HepG2 (cell line): ENCODE data around the gene GDF11. TPM values are rescaled to one million over a fixed set of nuclear protein-coding genes. Genes with fewer than 3 reads are reported as not detected.

Source experiments
- ARNT2 ChIP-seq: sonication (generic); formaldehyde crosslinking; IDR thresholded peaks from 2 replicates; pipeline ENCODE4 v1.8.0; 2022; ENCODE audit warnings: mild to moderate bottlenecking, low read depth, missing genetic modification reagents, moderate library complexity
- CBX2 ChIP-seq, 2 experiments: fragments of 200-600 bp in 1 of 2; sonication (generic); formaldehyde crosslinking in 1 of 2; IDR thresholded peaks; 2 replicates each; pipeline versions ENCODE4 v1.7.0 to v1.8.1; 2018 to 2022; ENCODE audit warnings: low read depth in 2 of 2, low read length in 1 of 2, mild to moderate bottlenecking in 1 of 2, missing genetic modification reagents in 1 of 2
- GABPA ChIP-seq, 2 experiments: IDR thresholded peaks; 2 replicates each; pipeline ENCODE4 v1.6.1; 2011 to 2016; ENCODE audit warnings: low read depth in 2 of 2, low read length in 1 of 2, missing biosample characterization in 1 of 2, missing genetic modification characterization in 1 of 2
- HDAC1 ChIP-seq: sonication (generic); formaldehyde crosslinking; IDR thresholded peaks from 2 replicates; pipeline ENCODE4 v1.5.1; 2020; ENCODE audit warnings: mild to moderate bottlenecking, missing genetic modification reagents
- HNF4A ChIP-seq: sonication (generic); formaldehyde crosslinking; IDR thresholded peaks from 2 replicates; pipeline ENCODE4 v1.4.0; 2020; ENCODE audit warnings: missing genetic modification reagents
- JUN ChIP-seq: sonication (generic); formaldehyde crosslinking; IDR thresholded peaks from 2 replicates; pipeline ENCODE4 v1.4.0; 2020; ENCODE audit warnings: mild to moderate bottlenecking, missing genetic modification reagents
- MED13 ChIP-seq: sonication (generic); formaldehyde crosslinking; IDR thresholded peaks from 2 replicates; pipeline ENCODE4 v1.5.0; 2020; ENCODE audit warnings: missing genetic modification reagents
- NBN ChIP-seq: fragments of 450-650 bp; conservative IDR thresholded peaks from 2 replicates; pipeline ENCODE4 v1.6.1; 2017
- NFE2 ChIP-seq: sonication (generic); formaldehyde crosslinking; IDR thresholded peaks from 2 replicates; pipeline ENCODE4 v1.4.0; 2020; ENCODE audit warnings: missing genetic modification reagents
- RFXANK ChIP-seq: IDR thresholded peaks from 2 replicates; pipeline ENCODE4 v1.6.1; 2016
- SP5 ChIP-seq: IDR thresholded peaks from 2 replicates; pipeline ENCODE4 v1.6.1; 2016; ENCODE audit warnings: low read depth, borderline replicate concordance
- TCF7 ChIP-seq: sonication (generic); IDR thresholded peaks from 2 replicates; pipeline ENCODE4 v1.6.1; 2016; ENCODE audit warnings: antibody characterized with exemption, low read depth
- ZNF224 ChIP-seq: sonication (generic); formaldehyde crosslinking; IDR thresholded peaks from 2 replicates; pipeline ENCODE4 v1.5.0; 2020; ENCODE audit warnings: mild to moderate bottlenecking, missing genetic modification reagents
- ZNF556 ChIP-seq: sonication (generic); formaldehyde crosslinking; IDR thresholded peaks from 2 replicates; pipeline ENCODE4 v1.4.0; 2020; ENCODE audit warnings: mild to moderate bottlenecking, missing genetic modification reagents, borderline replicate concordance
- ZNF562 ChIP-seq: sonication (generic); formaldehyde crosslinking; IDR thresholded peaks from 2 replicates; pipeline ENCODE4 v1.8.0; 2022; ENCODE audit warnings: missing genetic modification reagents, borderline replicate concordance
- ZNF614 ChIP-seq: IDR thresholded peaks from 2 replicates; pipeline ENCODE4 v1.6.1; 2018; ENCODE audit warnings: missing biosample characterization, missing genetic modification reagents, inconsistent platforms, borderline replicate concordance
- ZNF615 ChIP-seq: sonication (generic); formaldehyde crosslinking; IDR thresholded peaks from 2 replicates; pipeline ENCODE4 v1.5.0; 2020; ENCODE audit warnings: mild to moderate bottlenecking, missing genetic modification reagents, borderline replicate concordance
- ZNF792 ChIP-seq: IDR thresholded peaks from 2 replicates; pipeline ENCODE4 v1.6.1; 2016
- ZSCAN12 ChIP-seq: sonication (generic); formaldehyde crosslinking; IDR thresholded peaks from 2 replicates; pipeline ENCODE4 v1.9.0; 2021; ENCODE audit warnings: mild to moderate bottlenecking, missing genetic modification reagents
- polyA plus RNA-seq, 8 experiments: library from polyadenylated mRNA; depleted of rRNA in 3 of 8; stranded (reverse) in 7 of 8; unstranded in 1 of 8; fragments of >200 nt; fragmentation: Illumina TruSeq in 4 of 8; extraction: Trizol in 4 of 8; gene quantifications; 2 replicates each; pipeline versions ENCODE4 v1.2.1 to v1.2.3, GENCODE V29; 2011 to 2016; ENCODE audit warnings: low read depth in 4 of 8, missing spikeins in 1 of 8, mixed read lengths in 1 of 8; ENCODE audit not compliant: insufficient read depth in 1 of 8
- total RNA-seq, 5 experiments: library from RNA; depleted of rRNA; stranded (reverse); fragments of >200 nt; fragmentation: Illumina TruSeq; extraction: Trizol; gene quantifications; 2 replicates each; pipeline ENCODE4 v1.2.3, GENCODE V29; 2016; ENCODE audit warnings: low read depth in 1 of 5
- TF ChIP-seq, protein P1 (sequence below): sonication (generic); formaldehyde crosslinking; IDR thresholded peaks from 2 replicates; pipeline ENCODE4 v1.9.0; 2021; ENCODE audit warnings: missing genetic modification reagents, borderline replicate concordance
- TF ChIP-seq, protein P2 (sequence below): sonication (generic); formaldehyde crosslinking; IDR thresholded peaks from 2 replicates; pipeline ENCODE4 v1.4.0; 2020; ENCODE audit warnings: missing genetic modification reagents

GDF11 gene
- total and polyA plus RNA-seq, 2 of the 13 experiments (the other 11 are each of a cell fraction or from before 2014, with no cell fraction given): 0.63 to 1.5 TPM

DNA sequence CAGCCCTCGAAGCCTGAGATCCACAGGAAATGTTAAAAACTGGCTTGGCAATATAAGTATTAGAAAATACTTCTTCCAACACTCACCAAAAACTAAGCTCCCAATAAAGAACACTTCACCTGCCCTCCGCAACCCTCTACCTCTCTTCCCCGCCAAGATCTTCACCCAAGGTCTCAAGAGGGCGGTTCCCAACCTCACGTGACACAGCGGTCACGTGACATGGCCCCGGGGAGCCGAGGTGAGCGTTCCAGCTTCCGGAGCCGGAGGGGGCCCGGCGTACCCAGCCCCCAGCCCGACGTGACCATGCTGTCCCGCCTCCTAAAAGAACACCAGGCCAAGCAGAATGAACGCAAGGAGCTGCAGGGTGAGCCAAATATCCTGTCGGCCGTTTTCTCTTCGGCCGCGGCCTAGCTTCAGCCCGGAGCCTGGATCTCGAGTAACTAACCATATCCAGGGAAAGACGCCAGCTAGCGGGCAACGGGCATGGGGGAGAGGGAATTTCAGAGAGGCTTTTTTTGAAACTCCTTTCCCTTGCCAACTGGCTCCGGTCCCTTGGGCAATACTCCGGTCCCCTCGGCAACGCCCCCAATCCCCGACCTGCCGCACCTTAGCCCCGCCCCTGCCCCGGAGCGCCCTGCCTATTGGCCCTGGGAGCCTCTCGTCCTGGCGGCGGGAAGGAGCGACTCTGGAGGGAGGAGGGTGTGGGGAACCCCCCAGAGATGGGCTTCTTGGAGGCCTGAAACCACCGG is 26.9 kb upstream of the GDF11 start, which contains the start of gene BLOC1S1 (continued):
- TF ChIP-seq TCF7: no peak
- TF ChIP-seq GABPA (IDR thresholded peaks at IDR 0.05; ENCODE audit: low read depth, low read length): peak; percentile 34; the same call in 1 of the 2 replicates
- peak; percentile 85 for TF ChIP-seq GABPA (CRISPR knock-in tag; IDR thresholded peaks at IDR 0.05; ENCODE audit: low read depth)
- TF ChIP-seq, protein P1, sequence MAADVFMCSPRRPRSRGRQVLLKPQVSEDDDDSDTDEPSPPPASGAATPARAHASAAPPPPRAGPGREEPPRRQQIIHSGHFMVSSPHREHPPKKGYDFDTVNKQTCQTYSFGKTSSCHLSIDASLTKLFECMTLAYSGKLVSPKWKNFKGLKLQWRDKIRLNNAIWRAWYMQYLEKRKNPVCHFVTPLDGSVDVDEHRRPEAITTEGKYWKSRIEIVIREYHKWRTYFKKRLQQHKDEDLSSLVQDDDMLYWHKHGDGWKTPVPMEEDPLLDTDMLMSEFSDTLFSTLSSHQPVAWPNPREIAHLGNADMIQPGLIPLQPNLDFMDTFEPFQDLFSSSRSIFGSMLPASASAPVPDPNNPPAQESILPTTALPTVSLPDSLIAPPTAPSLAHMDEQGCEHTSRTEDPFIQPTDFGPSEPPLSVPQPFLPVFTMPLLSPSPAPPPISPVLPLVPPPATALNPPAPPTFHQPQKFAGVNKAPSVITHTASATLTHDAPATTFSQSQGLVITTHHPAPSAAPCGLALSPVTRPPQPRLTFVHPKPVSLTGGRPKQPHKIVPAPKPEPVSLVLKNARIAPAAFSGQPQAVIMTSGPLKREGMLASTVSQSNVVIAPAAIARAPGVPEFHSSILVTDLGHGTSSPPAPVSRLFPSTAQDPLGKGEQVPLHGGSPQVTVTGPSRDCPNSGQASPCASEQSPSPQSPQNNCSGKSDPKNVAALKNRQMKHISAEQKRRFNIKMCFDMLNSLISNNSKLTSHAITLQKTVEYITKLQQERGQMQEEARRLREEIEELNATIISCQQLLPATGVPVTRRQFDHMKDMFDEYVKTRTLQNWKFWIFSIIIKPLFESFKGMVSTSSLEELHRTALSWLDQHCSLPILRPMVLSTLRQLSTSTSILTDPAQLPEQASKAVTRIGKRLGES: no peak
- TF ChIP-seq ZNF792 (CRISPR knock-in tag): peak; percentile 52; the same call in 1 of the 2 replicates
- TF ChIP-seq RFXANK (CRISPR knock-in tag): no peak
- TF ChIP-seq ZSCAN12: no peak
- TF ChIP-seq CBX2 (IDR thresholded peaks at IDR 0.05; ENCODE audit: low read depth, low read length): no peak
- TF ChIP-seq CBX2 (CRISPR knock-in tag; IDR thresholded peaks at IDR 0.05; ENCODE audit: low read depth): no peak
- TF ChIP-seq HDAC1 (CRISPR knock-in tag): peak; percentile 98
- TF ChIP-seq, protein P2, sequence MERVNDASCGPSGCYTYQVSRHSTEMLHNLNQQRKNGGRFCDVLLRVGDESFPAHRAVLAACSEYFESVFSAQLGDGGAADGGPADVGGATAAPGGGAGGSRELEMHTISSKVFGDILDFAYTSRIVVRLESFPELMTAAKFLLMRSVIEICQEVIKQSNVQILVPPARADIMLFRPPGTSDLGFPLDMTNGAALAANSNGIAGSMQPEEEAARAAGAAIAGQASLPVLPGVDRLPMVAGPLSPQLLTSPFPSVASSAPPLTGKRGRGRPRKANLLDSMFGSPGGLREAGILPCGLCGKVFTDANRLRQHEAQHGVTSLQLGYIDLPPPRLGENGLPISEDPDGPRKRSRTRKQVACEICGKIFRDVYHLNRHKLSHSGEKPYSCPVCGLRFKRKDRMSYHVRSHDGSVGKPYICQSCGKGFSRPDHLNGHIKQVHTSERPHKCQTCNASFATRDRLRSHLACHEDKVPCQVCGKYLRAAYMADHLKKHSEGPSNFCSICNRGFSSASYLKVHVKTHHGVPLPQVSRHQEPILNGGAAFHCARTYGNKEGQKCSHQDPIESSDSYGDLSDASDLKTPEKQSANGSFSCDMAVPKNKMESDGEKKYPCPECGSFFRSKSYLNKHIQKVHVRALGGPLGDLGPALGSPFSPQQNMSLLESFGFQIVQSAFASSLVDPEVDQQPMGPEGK (CRISPR knock-in tag): peak; percentile 99
- TF ChIP-seq JUN (CRISPR knock-in tag): no peak
- TF ChIP-seq ZNF562 (CRISPR knock-in tag): no peak
- TF ChIP-seq NBN: no peak
- no peak for TF ChIP-seq ARNT2 (CRISPR knock-in tag)
- TF ChIP-seq NFE2: no peak
- peak; percentile 93 for TF ChIP-seq SP5 (CRISPR knock-in tag)
- peak; percentile 27; the same call in 1 of the 2 replicates for TF ChIP-seq HNF4A (CRISPR knock-in tag)
- TF ChIP-seq MED13 (CRISPR knock-in tag): no peak
- TF ChIP-seq ZNF615 (CRISPR knock-in tag): no peak
- TF ChIP-seq ZNF224: 0 out of 2 replicates have a peak, but pooled peaks have one; percentile 67
- peak; percentile 79; the same call in 1 of the 2 replicates for TF ChIP-seq ZNF614 (CRISPR knock-in tag)
- peak; percentile 78; the same call in 1 of the 2 replicates for TF ChIP-seq ZNF556 (CRISPR knock-in tag)
